Effector memory CD4-positive, alpha-beta T cell (primary cell): ENCODE results near the gene CPVL.

ENCODE experiments used
- DNase-seq, 3 donors: peaks; one replicate each; pipeline ENCODE4 v3.0.0-alpha.2; 2020
- H3K27ac ChIP-seq: 2 replicates; pipeline ENCODE4 v1.7.0; 2013; ENCODE audit warnings: mild to moderate bottlenecking, low read length, moderate library complexity; ENCODE audit not compliant: insufficient read depth, poor library complexity, severe bottlenecking
- H3K27me3 ChIP-seq: replicated peaks from 2 replicates; pipeline ENCODE4 v1.7.0; 2013; ENCODE audit warnings: mild to moderate bottlenecking, low read length; ENCODE audit not compliant: insufficient read depth, control insufficient read depth, poor library complexity, severe bottlenecking
- H3K36me3 ChIP-seq: 2 replicates; pipeline ENCODE4 v1.7.0; 2013; ENCODE audit warnings: mild to moderate bottlenecking, low read length, moderate library complexity; ENCODE audit not compliant: control insufficient read depth, insufficient read depth
- H3K4me1 ChIP-seq: 2 replicates; pipeline ENCODE4 v1.7.0; 2013; ENCODE audit warnings: low read length, mild to moderate bottlenecking; ENCODE audit not compliant: control insufficient read depth, insufficient read depth, poor library complexity, severe bottlenecking
- H3K4me3 ChIP-seq: 2 replicates; pipeline ENCODE4 v1.7.0; 2013; ENCODE audit warnings: low read length, low read depth, mild to moderate bottlenecking; ENCODE audit not compliant: insufficient read depth, poor library complexity, severe bottlenecking
- H3K9me3 ChIP-seq: 2 replicates; pipeline ENCODE4 v1.7.0; 2013; ENCODE audit warnings: mild to moderate bottlenecking, low read length, moderate library complexity; ENCODE audit not compliant: control insufficient read depth

CPVL gene

GRCh38 chr7:29158795-29159423, 12.6 kb upstream of the CPVL start:
- Histone ChIP-seq H3K4me1 (no peaks in the 10 kb centered on the region), H3K27ac (no peak overlapping the region), H3K36me3 (no peaks in the 10 kb centered on the region), H3K9me3 (no peaks in the 10 kb centered on the region), H3K4me3 (no peak overlapping the region), H3K27me3 (no peaks in the 10 kb centered on the region)
- DNase-seq: no peak

GRCh38 chr7:29156907-29157452, 10.6 kb upstream of the CPVL start:
- no peak overlapping the region for H3K27ac ChIP-seq
- no peaks in the 10 kb centered on the region for H3K9me3 ChIP-seq
- no peak for DNase-seq
- H3K4me1 ChIP-seq: no peaks in the 10 kb centered on the region
- no peaks in the 10 kb centered on the region for H3K36me3 ChIP-seq
- H3K27me3 ChIP-seq: no peaks in the 10 kb centered on the region
- no peak overlapping the region for H3K4me3 ChIP-seq

GRCh38 chr7:29154076-29154475, 7.7 kb upstream of the CPVL start:
- no peaks in the 10 kb centered on the region for H3K36me3 ChIP-seq
- H3K27me3 ChIP-seq: no peaks in the 10 kb centered on the region
- H3K4me3 ChIP-seq: no peak overlapping the region
- no peaks in the 10 kb centered on the region for H3K4me1 ChIP-seq
- no peak for DNase-seq
- H3K27ac ChIP-seq: no peak overlapping the region
- H3K9me3 ChIP-seq: no peaks in the 10 kb centered on the region

GRCh38 chr7:29150856-29151255, 4.5 kb upstream of the CPVL start:
- Histone ChIP-seq H3K27ac (no peak overlapping the region), H3K4me3 (no peak overlapping the region), H3K4me1 (no peaks in the 10 kb centered on the region), H3K9me3 (no peaks in the 10 kb centered on the region), H3K27me3 (peaks cover 3% of the 10 kb centered on the region), H3K36me3 (no peaks in the 10 kb centered on the region)
- DNase-seq: no peak

- Histone ChIP-seq H3K27ac (no peak overlapping the region), H3K9me3 (no peaks in the 10 kb centered on the region), H3K36me3 (no peaks in the 10 kb centered on the region), H3K4me1 (no peaks in the 10 kb centered on the region), H3K27me3 (peaks cover 3% of the 10 kb centered on the region), H3K4me3 (no peak overlapping the region)
- no peak for DNase-seq
Measured at GRCh38 chr7:29149036-29149435, 2.7 kb upstream of the CPVL start.

- Histone ChIP-seq H3K4me3 (no peak overlapping the region), H3K27me3 (peaks cover 3% of the 10 kb centered on the region), H3K4me1 (no peaks in the 10 kb centered on the region), H3K27ac (no peak overlapping the region), H3K36me3 (no peaks in the 10 kb centered on the region), H3K9me3 (no peaks in the 10 kb centered on the region)
- DNase-seq: no peak
Measured at GRCh38 chr7:29147821-29148220, 1.5 kb upstream of the CPVL start.

- Histone ChIP-seq H3K4me1 (no peaks in the 10 kb centered on the region), H3K27me3 (peaks cover 3% of the 10 kb centered on the region), H3K4me3 (no peak overlapping the region), H3K27ac (no peak overlapping the region), H3K9me3 (no peaks in the 10 kb centered on the region), H3K36me3 (no peaks in the 10 kb centered on the region)
- no peak for DNase-seq
Measured at GRCh38 chr7:29146888-29147609, 712 bp upstream of the CPVL start.

- Histone ChIP-seq H3K4me1 (no peaks in the 10 kb centered on the region), H3K27me3 (peaks cover 3% of the 10 kb centered on the region), H3K27ac (no peak overlapping the region), H3K4me3 (no peak overlapping the region), H3K36me3 (no peaks in the 10 kb centered on the region), H3K9me3 (no peaks in the 10 kb centered on the region)
- DNase-seq: no peak
Measured at GRCh38 chr7:29145553-29146056, 732 bp downstream of the CPVL start.

GRCh38 chr7:29143751-29144150, 2.6 kb downstream of the CPVL start:
- no peaks in the 10 kb centered on the region for H3K9me3 ChIP-seq
- no peaks in the 10 kb centered on the region for H3K4me1 ChIP-seq
- no peak overlapping the region for H3K27ac ChIP-seq
- H3K36me3 ChIP-seq: no peaks in the 10 kb centered on the region
- H3K27me3 ChIP-seq: peaks cover 3% of the 10 kb centered on the region
- H3K4me3 ChIP-seq: no peak overlapping the region
- DNase-seq: no peak

GRCh38 chr7:29142021-29142727, 4.2 kb downstream of the CPVL start:
- Histone ChIP-seq H3K27me3 (peaks cover 3% of the 10 kb centered on the region), H3K27ac (no peak overlapping the region), H3K9me3 (no peaks in the 10 kb centered on the region), H3K4me3 (no peak overlapping the region), H3K4me1 (no peaks in the 10 kb centered on the region), H3K36me3 (no peaks in the 10 kb centered on the region)
- DNase-seq: no peak
